ENCODE measurements around the gene C3orf70.

C3orf70 gene

DNA sequence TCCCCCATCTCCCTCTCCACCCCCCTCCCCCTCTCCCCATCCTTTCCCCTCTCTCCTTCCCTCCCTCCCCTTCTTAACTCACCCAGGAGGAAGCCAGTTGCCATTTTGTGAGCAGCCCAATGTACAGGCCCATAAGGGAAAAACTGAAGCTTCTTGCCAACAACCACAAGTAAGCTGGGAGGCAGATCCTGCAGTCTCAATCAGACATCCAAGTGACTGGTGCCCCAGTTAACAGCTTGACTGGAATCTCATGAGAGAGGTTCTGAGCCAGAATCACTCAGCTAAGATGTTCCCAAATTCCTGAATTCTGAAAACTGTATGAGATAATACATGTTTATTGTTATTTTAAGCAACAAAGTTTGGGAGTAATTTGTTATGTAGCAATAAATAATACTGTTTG lies 90.7 kb downstream of the C3orf70 start:
- Histone ChIP-seq H3K4me2 (ENCODE audit: low read length) (no peak overlapping the region), H3K27me3 (ENCODE audit: control insufficient read depth, insufficient read depth, low read length) (peaks cover 4% of the 10 kb centered on the region), H3K4me1 (ENCODE audit: control insufficient read depth, insufficient read depth, low read length) (no peaks in the 10 kb centered on the region), H3K9me3 (replicated peaks; ENCODE audit: low read length) (no peaks in the 10 kb centered on the region), H3K9ac (ENCODE audit: low read depth, low read length) (no peak overlapping the region), H3K4me3 (ENCODE audit: low read length) (no peak overlapping the region), H3K36me3 (ENCODE audit: insufficient read depth, low read length) (no peaks in the 10 kb centered on the region)

- Histone ChIP-seq H3K27me3 (ENCODE audit: control insufficient read depth, insufficient read depth, low read length) (no peaks in the 10 kb centered on the region), H3K9me3 (replicated peaks; ENCODE audit: low read length) (no peaks in the 10 kb centered on the region), H3K4me1 (ENCODE audit: control insufficient read depth, insufficient read depth, low read length) (no peaks in the 10 kb centered on the region), H3K4me3 (ENCODE audit: low read length) (no peak overlapping the region), H3K9ac (ENCODE audit: low read depth, low read length) (no peak overlapping the region), H3K36me3 (ENCODE audit: insufficient read depth, low read length) (no peaks in the 10 kb centered on the region), H3K4me2 (ENCODE audit: low read length) (no peak overlapping the region)
These were observed 92.2 kb downstream of the C3orf70 start for GRCh38 chr3:185060655-185061054.

GRCh38 chr3:185059766-185060165 lies 93.1 kb downstream of the C3orf70 start:
- H3K9ac ChIP-seq (ENCODE audit: low read depth, low read length), result no peak overlapping the region

GRCh38 chr3:185058796-185059195 lies 94.1 kb downstream of the C3orf70 start:
- Histone ChIP-seq H3K27me3 (ENCODE audit: control insufficient read depth, insufficient read depth, low read length) (no peaks in the 10 kb centered on the region), H3K9me3 (replicated peaks; ENCODE audit: low read length) (no peaks in the 10 kb centered on the region), H3K4me2 (ENCODE audit: low read length) (no peak overlapping the region), H3K36me3 (ENCODE audit: insufficient read depth, low read length) (no peaks in the 10 kb centered on the region), H3K4me1 (ENCODE audit: control insufficient read depth, insufficient read depth, low read length) (no peaks in the 10 kb centered on the region), H3K9ac (ENCODE audit: low read depth, low read length) (no peak overlapping the region), H3K4me3 (ENCODE audit: low read length) (no peak overlapping the region)

More at GRCh38 chr3:185059766-185060165, 93.1 kb downstream of the C3orf70 start:
- H3K36me3 ChIP-seq (ENCODE audit: insufficient read depth, low read length), result no peaks in the 10 kb centered on the region
- no peaks in the 10 kb centered on the region for H3K4me1 ChIP-seq (ENCODE audit: control insufficient read depth, insufficient read depth, low read length)
- H3K4me2 ChIP-seq (ENCODE audit: low read length), result no peak overlapping the region
- H3K4me3 ChIP-seq (ENCODE audit: low read length), result no peak overlapping the region
- H3K9me3 ChIP-seq (replicated peaks; ENCODE audit: low read length), result no peaks in the 10 kb centered on the region
- no peaks in the 10 kb centered on the region for H3K27me3 ChIP-seq (ENCODE audit: control insufficient read depth, insufficient read depth, low read length)

DNA sequence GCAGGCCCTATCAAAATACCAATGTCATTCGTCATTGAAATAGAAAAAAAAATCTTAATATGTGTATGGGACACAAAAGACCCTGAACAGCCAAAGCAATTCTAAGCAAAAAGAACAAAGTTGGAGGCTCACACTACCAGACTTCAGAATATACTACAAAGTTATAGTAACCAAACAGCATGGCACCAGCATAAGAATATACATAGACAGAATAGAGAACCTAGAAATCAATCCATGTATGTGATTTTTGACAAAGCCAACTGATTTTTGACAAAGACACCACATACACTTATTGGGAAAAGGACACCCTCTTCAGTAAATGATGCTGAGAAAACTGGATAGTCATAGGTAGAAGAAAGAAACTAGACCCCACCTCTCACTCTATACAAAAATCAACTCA lies 95.0 kb downstream of the C3orf70 start:
- Histone ChIP-seq H3K4me1 (ENCODE audit: control insufficient read depth, insufficient read depth, low read length) (no peaks in the 10 kb centered on the region), H3K4me2 (ENCODE audit: low read length) (no peak overlapping the region), H3K27me3 (ENCODE audit: control insufficient read depth, insufficient read depth, low read length) (no peaks in the 10 kb centered on the region), H3K9ac (ENCODE audit: low read depth, low read length) (no peak overlapping the region), H3K4me3 (ENCODE audit: low read length) (no peak overlapping the region), H3K36me3 (ENCODE audit: insufficient read depth, low read length) (peaks cover 6% of the 10 kb centered on the region), H3K9me3 (replicated peaks; ENCODE audit: low read length) (no peaks in the 10 kb centered on the region)

DNA sequence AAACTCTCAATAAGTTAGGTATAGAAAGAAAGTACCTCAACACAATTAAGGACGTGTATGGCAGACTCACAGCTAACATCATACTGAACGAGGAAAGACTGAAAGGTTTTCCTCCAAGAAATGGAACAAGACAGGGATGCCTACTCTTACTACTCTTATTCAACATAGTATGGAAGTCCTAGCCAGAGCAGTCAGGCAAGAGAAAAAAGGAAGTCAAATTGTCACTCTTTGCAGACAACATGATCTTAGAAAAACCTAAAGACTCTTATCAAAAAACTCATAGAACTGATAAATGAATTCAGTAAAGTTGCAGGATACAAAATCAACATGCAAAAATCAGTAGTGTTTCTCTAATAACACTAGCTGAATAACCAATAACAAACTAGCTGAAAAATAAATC lies 96.0 kb downstream of the C3orf70 start:
- Histone ChIP-seq H3K4me1 (ENCODE audit: control insufficient read depth, insufficient read depth, low read length) (no peaks in the 10 kb centered on the region), H3K27me3 (ENCODE audit: control insufficient read depth, insufficient read depth, low read length) (no peaks in the 10 kb centered on the region), H3K4me3 (ENCODE audit: low read length) (no peak overlapping the region), H3K9me3 (replicated peaks; ENCODE audit: low read length) (no peaks in the 10 kb centered on the region), H3K4me2 (ENCODE audit: low read length) (no peak overlapping the region), H3K36me3 (ENCODE audit: insufficient read depth, low read length) (peaks cover 10% of the 10 kb centered on the region), H3K9ac (ENCODE audit: low read depth, low read length) (no peak overlapping the region)

GRCh38 chr3:185052631-185053030 lies 100.2 kb downstream of the C3orf70 start:
- Histone ChIP-seq H3K4me2 (ENCODE audit: low read length) (no peak overlapping the region), H3K9ac (ENCODE audit: low read depth, low read length) (no peak overlapping the region), H3K27me3 (ENCODE audit: control insufficient read depth, insufficient read depth, low read length) (no peaks in the 10 kb centered on the region), H3K36me3 (ENCODE audit: insufficient read depth, low read length) (peaks cover 29% of the 10 kb centered on the region), H3K4me3 (ENCODE audit: low read length) (no peak overlapping the region), H3K4me1 (ENCODE audit: control insufficient read depth, insufficient read depth, low read length) (no peaks in the 10 kb centered on the region), H3K9me3 (replicated peaks; ENCODE audit: low read length) (no peaks in the 10 kb centered on the region)

DNA sequence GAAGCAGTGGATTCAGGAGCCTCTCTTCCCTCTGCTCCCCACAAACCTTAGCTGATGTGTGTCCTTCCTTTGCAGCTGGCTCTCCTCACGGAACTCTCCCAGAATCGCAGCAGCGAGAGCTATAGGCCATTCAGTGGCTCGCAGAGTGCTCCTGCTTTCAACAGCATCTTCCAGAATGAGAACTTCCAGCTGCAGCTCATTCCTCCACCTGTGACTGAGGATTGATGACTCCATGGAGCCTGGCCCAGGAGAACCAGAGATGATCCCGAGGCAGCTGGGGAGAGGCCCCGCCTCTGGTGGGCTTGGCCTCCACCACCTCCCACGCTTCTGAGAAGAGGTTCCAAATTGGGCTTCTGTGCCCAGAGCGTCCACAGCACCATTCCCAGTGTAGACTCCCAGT lies 101.1 kb downstream of the C3orf70 start:
- Histone ChIP-seq H3K27me3 (ENCODE audit: control insufficient read depth, insufficient read depth, low read length) (no peaks in the 10 kb centered on the region), H3K9ac (ENCODE audit: low read depth, low read length) (no peak overlapping the region), H3K9me3 (replicated peaks; ENCODE audit: low read length) (no peaks in the 10 kb centered on the region), H3K36me3 (ENCODE audit: insufficient read depth, low read length) (peaks cover 29% of the 10 kb centered on the region), H3K4me3 (ENCODE audit: low read length) (no peak overlapping the region), H3K4me1 (ENCODE audit: control insufficient read depth, insufficient read depth, low read length) (no peaks in the 10 kb centered on the region), H3K4me2 (ENCODE audit: low read length) (no peak overlapping the region)

GRCh38 chr3:185049710-185050109 lies 103.2 kb downstream of the C3orf70 start:
- Histone ChIP-seq H3K9ac (ENCODE audit: low read depth, low read length) (no peak overlapping the region), H3K36me3 (ENCODE audit: insufficient read depth, low read length) (peaks cover 29% of the 10 kb centered on the region), H3K4me2 (ENCODE audit: low read length) (no peak overlapping the region), H3K27me3 (ENCODE audit: control insufficient read depth, insufficient read depth, low read length) (no peaks in the 10 kb centered on the region), H3K4me3 (ENCODE audit: low read length) (no peak overlapping the region), H3K4me1 (ENCODE audit: control insufficient read depth, insufficient read depth, low read length) (peaks cover 14% of the 10 kb centered on the region), H3K9me3 (replicated peaks; ENCODE audit: low read length) (no peaks in the 10 kb centered on the region)

GRCh38 chr3:185046603-185047002 lies 106.3 kb downstream of the C3orf70 start:
- H3K27me3 ChIP-seq (ENCODE audit: control insufficient read depth, insufficient read depth, low read length), result no peaks in the 10 kb centered on the region
- H3K36me3 ChIP-seq (ENCODE audit: insufficient read depth, low read length), result peaks cover 16% of the 10 kb centered on the region
- H3K4me2 ChIP-seq (ENCODE audit: low read length), result no peak overlapping the region
- no peak overlapping the region for H3K4me3 ChIP-seq (ENCODE audit: low read length)
- H3K4me1 ChIP-seq (ENCODE audit: control insufficient read depth, insufficient read depth, low read length), result peaks cover 14% of the 10 kb centered on the region
- H3K9ac ChIP-seq (ENCODE audit: low read depth, low read length), result no peak overlapping the region
- no peaks in the 10 kb centered on the region for H3K9me3 ChIP-seq (replicated peaks; ENCODE audit: low read length)

DNA sequence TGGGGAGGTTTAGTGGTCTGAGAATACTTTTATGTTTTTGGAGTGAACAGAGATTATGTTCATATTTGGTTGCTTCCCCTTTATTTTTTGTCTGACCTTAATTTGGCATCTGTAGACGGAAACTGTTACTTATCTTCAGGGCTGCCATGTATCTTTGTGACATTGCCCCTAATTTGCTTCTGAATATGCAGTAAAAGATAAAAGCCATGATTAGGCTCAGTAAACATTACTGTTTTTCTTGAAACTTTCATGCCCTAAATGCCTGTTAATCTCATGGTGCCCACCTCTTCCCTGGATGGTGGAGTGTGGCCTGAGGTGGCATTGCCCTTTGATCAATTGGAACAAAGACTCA lies 106.7 kb downstream of the C3orf70 start:
- Histone ChIP-seq H3K9me3 (replicated peaks; ENCODE audit: low read length) (no peaks in the 10 kb centered on the region), H3K36me3 (ENCODE audit: insufficient read depth, low read length) (peaks cover 16% of the 10 kb centered on the region), H3K4me2 (ENCODE audit: low read length) (no peak overlapping the region), H3K27me3 (ENCODE audit: control insufficient read depth, insufficient read depth, low read length) (no peaks in the 10 kb centered on the region), H3K4me1 (ENCODE audit: control insufficient read depth, insufficient read depth, low read length) (peaks cover 14% of the 10 kb centered on the region), H3K9ac (ENCODE audit: low read depth, low read length) (no peak overlapping the region), H3K4me3 (ENCODE audit: low read length) (no peak overlapping the region)

GRCh38 chr3:185042312-185043050 lies 110.4 kb downstream of the C3orf70 start:
- H3K4me3 ChIP-seq (ENCODE audit: low read length), result no peak overlapping the region
- H3K36me3 ChIP-seq (ENCODE audit: insufficient read depth, low read length), result no peaks in the 10 kb centered on the region
- no peak overlapping the region for H3K4me2 ChIP-seq (ENCODE audit: low read length)
- H3K9me3 ChIP-seq (replicated peaks; ENCODE audit: low read length), result no peaks in the 10 kb centered on the region
- H3K4me1 ChIP-seq (ENCODE audit: control insufficient read depth, insufficient read depth, low read length), result peaks cover 14% of the 10 kb centered on the region
- H3K27me3 ChIP-seq (ENCODE audit: control insufficient read depth, insufficient read depth, low read length), result no peaks in the 10 kb centered on the region
- H3K9ac ChIP-seq (ENCODE audit: low read depth, low read length), result no peak overlapping the region

Data from skeletal muscle satellite cell (primary cell).